GM06990 (cell line): Measurements from ENCODE around the gene TROAP.

Experiments used
- DNase-seq: peaks from one replicate; pipeline ENCODE4 v3.0.0-alpha.2; 2011; ENCODE audit not compliant: insufficient read length; ENCODE audit errors: extremely low read depth
- H3K27me3 ChIP-seq: replicated peaks from 2 replicates; pipeline ENCODE4 v1.6.0; 2011; ENCODE audit warnings: low read length; ENCODE audit not compliant: control insufficient read depth, insufficient read depth
- H3K36me3 ChIP-seq: 2 replicates; pipeline ENCODE4 v1.5.1; 2011; ENCODE audit warnings: low read length; ENCODE audit not compliant: control insufficient read depth, insufficient read depth
- H3K4me3 ChIP-seq: replicated peaks from 2 replicates; pipeline ENCODE4 v1.5.1; 2011; ENCODE audit warnings: low read depth, mild to moderate bottlenecking, control low read depth, low read length
- CTCF ChIP-seq: IDR thresholded peaks from 2 replicates; pipeline ENCODE4 v1.5.1; 2011; ENCODE audit warnings: low read length, control low read depth, mild to moderate bottlenecking, inconsistent platforms; ENCODE audit not compliant: insufficient read depth, poor library complexity, severe bottlenecking

Gene TROAP

GRCh38 chr12:49323524-49324097 is 556 bp downstream of the TROAP start:
- H3K27me3 ChIP-seq = no peaks in the 10 kb centered on the region
- no peak for TF ChIP-seq CTCF
- peaks cover 9% of the 10 kb centered on the region for H3K36me3 ChIP-seq
- DNase-seq = no peak
- H3K4me3 ChIP-seq = peak overlapping the region; percentile 90

DNA sequence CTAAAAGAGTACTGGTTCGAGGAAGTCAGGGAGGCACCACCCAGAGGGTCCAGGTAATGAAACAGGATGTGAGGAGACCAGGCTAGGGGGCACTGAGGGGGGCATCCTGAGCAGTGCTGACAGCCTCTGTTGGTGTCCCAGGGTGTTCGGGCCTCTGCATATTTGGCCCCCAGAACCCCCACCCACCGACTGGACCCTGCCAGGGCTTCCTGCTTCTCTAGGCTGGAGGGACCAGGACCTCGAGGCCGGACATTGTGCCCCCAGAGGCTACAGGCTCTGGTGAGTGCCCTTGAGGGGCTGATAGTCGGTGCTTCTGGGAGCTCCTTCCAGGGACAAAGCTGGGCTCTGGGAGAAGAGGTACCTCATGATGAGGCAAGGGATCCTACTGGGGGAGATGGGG is 2.6 kb downstream of the TROAP start:
- TF ChIP-seq CTCF = no peak

GRCh38 chr12:49327368-49327767 is 4.3 kb downstream of the TROAP start:
- peaks cover 23% of the 10 kb centered on the region for H3K36me3 ChIP-seq
- DNase-seq = no peak
- TF ChIP-seq CTCF = no peak
- H3K27me3 ChIP-seq = no peaks in the 10 kb centered on the region
- H3K4me3 ChIP-seq = no peak overlapping the region

More for the DNA sequence above, 2.6 kb downstream of the TROAP start:
- peaks cover 19% of the 10 kb centered on the region for H3K36me3 ChIP-seq
- no peaks in the 10 kb centered on the region for H3K27me3 ChIP-seq
- DNase-seq = no peak
- no peak overlapping the region for H3K4me3 ChIP-seq

DNA sequence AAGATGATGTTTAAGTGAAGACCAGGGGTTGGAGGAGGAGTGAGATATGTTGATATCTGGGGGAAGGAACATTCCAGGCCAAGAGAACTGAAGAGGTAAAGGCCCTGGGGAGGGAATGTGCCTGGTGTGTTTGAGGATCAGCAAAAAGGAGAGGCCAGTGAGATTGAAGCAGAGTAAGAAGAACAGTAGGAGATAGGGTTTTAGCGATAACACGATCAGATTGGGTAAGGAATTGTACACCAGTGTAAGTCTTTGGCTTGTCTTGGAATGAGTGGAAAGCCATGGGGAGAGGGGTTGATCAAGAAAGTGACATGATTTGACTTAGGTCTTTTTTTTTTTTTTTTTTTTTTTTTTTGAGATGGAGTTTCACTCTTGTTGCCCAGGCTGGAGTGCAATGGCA is 4.8 kb downstream of the TROAP start:
- no peak for DNase-seq
- Histone ChIP-seq H3K27me3 (no peaks in the 10 kb centered on the region), H3K36me3 (peaks cover 23% of the 10 kb centered on the region), H3K4me3 (no peak overlapping the region)
- TF ChIP-seq CTCF = no peak

DNA sequence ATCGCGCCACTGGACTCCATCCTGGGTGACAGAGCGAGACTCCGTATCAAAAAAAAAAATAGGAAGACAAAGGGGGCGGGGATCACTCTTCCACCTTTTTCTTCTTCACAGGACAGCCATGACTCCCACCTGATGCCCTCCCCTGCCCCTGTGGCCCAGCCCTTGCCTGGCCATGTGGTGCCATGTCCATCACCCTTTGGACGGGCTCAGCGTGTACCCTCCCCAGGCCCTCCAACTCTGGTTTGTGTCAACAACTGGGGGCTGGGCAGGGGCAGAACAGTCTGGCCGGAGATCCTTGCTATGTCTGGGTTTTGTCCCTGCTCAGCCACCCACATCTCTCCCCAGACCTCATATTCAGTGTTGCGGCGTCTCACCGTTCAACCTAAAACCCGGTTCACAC is 5.8 kb downstream of the TROAP start:
- no peak overlapping the region for H3K4me3 ChIP-seq
- H3K27me3 ChIP-seq = no peaks in the 10 kb centered on the region
- peaks cover 23% of the 10 kb centered on the region for H3K36me3 ChIP-seq
- TF ChIP-seq CTCF = no peak
- DNase-seq = no peak

DNA sequence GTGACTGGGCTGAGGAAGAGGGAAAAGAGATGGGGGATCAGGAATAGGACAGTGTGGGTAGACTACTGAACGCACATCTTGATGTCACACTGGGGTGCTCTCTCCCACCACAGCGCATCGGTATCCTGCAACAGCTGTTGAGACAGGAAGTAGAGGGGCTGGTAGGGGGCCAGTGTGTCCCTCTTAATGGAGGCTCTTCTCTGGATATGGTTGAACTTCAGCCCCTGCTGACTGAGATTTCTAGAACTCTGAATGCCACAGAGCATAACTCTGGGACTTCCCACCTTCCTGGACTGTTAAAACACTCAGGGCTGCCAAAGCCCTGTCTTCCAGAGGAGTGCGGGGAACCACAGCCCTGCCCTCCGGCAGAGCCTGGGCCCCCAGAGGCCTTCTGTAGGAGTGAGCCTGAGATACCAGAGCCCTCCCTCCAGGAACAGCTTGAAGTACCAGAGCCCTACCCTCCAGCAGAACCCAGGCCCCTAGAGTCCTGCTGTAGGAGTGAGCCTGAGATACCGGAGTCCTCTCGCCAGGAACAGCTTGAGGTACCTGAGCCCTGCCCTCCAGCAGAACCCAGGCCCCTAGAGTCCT is 7.1 kb downstream of the TROAP start:
- peaks cover 23% of the 10 kb centered on the region for H3K36me3 ChIP-seq
- no peak for TF ChIP-seq CTCF
- no peak for DNase-seq

More for the DNA sequence above, 7.1 kb downstream of the TROAP start:
- Histone ChIP-seq H3K4me3 (no peak overlapping the region), H3K27me3 (no peaks in the 10 kb centered on the region)
